MCF 10A (cell line): ENCODE measurements around the gene CERT1. TPM values are rescaled to one million over a fixed set of nuclear protein-coding genes. Genes with fewer than 3 reads are reported as not detected.

Source experiments
- BruUV-seq: library from RNA; stranded (reverse); fragments of 400-500 nt; replicated peaks from 2 replicates; lab custom pipeline; 2021; lab: Mats Ljungman, UMichigan
- CTCF ChIA-PET: fragments of 300-600 bp; sonication (Branson Sonifier 250); formaldehyde crosslinking; extraction: SDS; loops from one replicate; lab custom pipeline; 2021; ENCODE audit warnings: antibody characterized with exemption, inconsistent platforms; lab: Yijun Ruan, JAX
- POLR2A ChIA-PET: fragments of 300-600, 350-650 bp; sonication (Branson Sonifier 250); formaldehyde crosslinking; extraction: SDS; loops from one replicate; lab custom pipeline; 2020; ENCODE audit warnings: antibody characterized with exemption, inconsistent platforms; lab: Yijun Ruan, JAX
- DNase-seq: peaks from one replicate; pipeline ENCODE4 v3.0.0-alpha.2; 2018; ENCODE audit not compliant: unreplicated experiment
- H3K27ac Mint-ChIP-seq: one replicate; pipeline ENCODE4 v1.8.0; 2022; ENCODE audit warnings: mild to moderate bottlenecking, low read depth, mixed read lengths; ENCODE audit not compliant: unreplicated experiment
- H3K27me3 Mint-ChIP-seq: one replicate; pipeline ENCODE4 v1.8.0; 2022; ENCODE audit warnings: mixed read lengths; ENCODE audit not compliant: insufficient read depth, unreplicated experiment
- H3K36me3 Mint-ChIP-seq: one replicate; pipeline ENCODE4 v1.8.0; 2022; ENCODE audit warnings: mild to moderate bottlenecking, moderate library complexity, mixed read lengths; ENCODE audit not compliant: insufficient read depth, unreplicated experiment
- H3K4me1 Mint-ChIP-seq: one replicate; pipeline ENCODE4 v1.8.0; 2022; ENCODE audit warnings: mixed read lengths; ENCODE audit not compliant: insufficient read depth, unreplicated experiment
- H3K4me3 Mint-ChIP-seq: one replicate; pipeline ENCODE4 v1.8.0; 2022; ENCODE audit warnings: mild to moderate bottlenecking, moderate library complexity, mixed read lengths; ENCODE audit not compliant: unreplicated experiment
- H3K9me3 Mint-ChIP-seq: one replicate; pipeline ENCODE4 v1.8.0; 2022; ENCODE audit warnings: mixed read lengths; ENCODE audit not compliant: unreplicated experiment
- CTCF ChIP-seq: fragments of 200-600 bp; IDR thresholded peaks from one replicate; pipeline ENCODE4 v1.8.0; 2022; ENCODE audit warnings: antibody characterized with exemption, mild to moderate bottlenecking; ENCODE audit not compliant: unreplicated experiment
- intact Hi-C: fragments of 100-400 bp; cut with micrococcal nuclease; formaldehyde crosslinking; loops from 2 replicates; pipeline ENCODE4 v1.14.1; 2022
- total RNA-seq: library from RNA; stranded (reverse); gene quantifications from 2 replicates; pipeline ENCODE4 v1.2.3, GENCODE V29; 2022

The CERT1 gene
- total RNA-seq, 1 experiment from 2014 or later, result 19.6 TPM

- TF ChIP-seq CTCF, result no peak
- BruUV-seq, result no TSS peak
- Mint-ChIP-seq H3K4me1 (no peaks in the 10 kb centered on the region), H3K36me3 (peaks cover 6% of the 10 kb centered on the region), H3K9me3 (peaks cover 9% of the 10 kb centered on the region), H3K27ac (no peak overlapping the region), H3K4me3 (no peak overlapping the region), H3K27me3 (no peaks in the 10 kb centered on the region)
- intact Hi-C loops, result no loop called here
- ChIA-PET POLR2A (no interaction called here), CTCF (no interaction called here)
- DNase-seq, result no peak
These were observed 38.0 kb downstream of the CERT1 start for GRCh38 chr5:75473463-75473862.

- no peak for TF ChIP-seq CTCF
- CTCF ChIA-PET, result no interaction called here
- peaks cover 6% of the 10 kb centered on the region for H3K36me3 Mint-ChIP-seq
- no peak overlapping the region for H3K27ac Mint-ChIP-seq
- no peak for DNase-seq
- no TSS peak for BruUV-seq
- H3K4me3 Mint-ChIP-seq, result no peak overlapping the region
- H3K27me3 Mint-ChIP-seq, result no peaks in the 10 kb centered on the region
- peaks cover 9% of the 10 kb centered on the region for H3K9me3 Mint-ChIP-seq
- no peaks in the 10 kb centered on the region for H3K4me1 Mint-ChIP-seq
- intact Hi-C loops, result no loop called here
- POLR2A ChIA-PET, result no interaction called here
These were observed 38.5 kb downstream of the CERT1 start for GRCh38 chr5:75472973-75473372.

- no peak for DNase-seq
- Mint-ChIP-seq H3K27me3 (no peaks in the 10 kb centered on the region), H3K9me3 (peaks cover 9% of the 10 kb centered on the region), H3K4me1 (no peaks in the 10 kb centered on the region), H3K4me3 (no peak overlapping the region), H3K36me3 (peaks cover 6% of the 10 kb centered on the region), H3K27ac (no peak overlapping the region)
- TF ChIP-seq CTCF, result no peak
- intact Hi-C loops, result no loop called here
- BruUV-seq, result no TSS peak
- POLR2A ChIA-PET, result interaction anchor here (1.4 to 1.5 kb wide), 2 partner anchors 11 to 96 kb away, joined by 3 to 4 read pairs; no protein-coding TSS in a partner anchor
- CTCF ChIA-PET, result interaction anchor here (0.7 kb wide), 1 partner anchor 650 kb away, joined by 3 read pairs; no protein-coding TSS in a partner anchor
These were observed 40.2 kb downstream of the CERT1 start for GRCh38 chr5:75471193-75471592.

GRCh38 chr5:75469017-75469416 is 42.4 kb downstream of the CERT1 start:
- no peak for DNase-seq
- POLR2A ChIA-PET, result interaction anchor here (0.6 to 0.9 kb wide), 2 partner anchors 21 to 448 kb away, joined by 3 to 5 read pairs; no protein-coding TSS in a partner anchor
- Mint-ChIP-seq H3K4me1 (peaks cover 8% of the 10 kb centered on the region), H3K27me3 (no peaks in the 10 kb centered on the region), H3K9me3 (peaks cover 9% of the 10 kb centered on the region), H3K36me3 (peaks cover 6% of the 10 kb centered on the region), H3K4me3 (no peak overlapping the region), H3K27ac (no peak overlapping the region)
- CTCF ChIA-PET, result interaction anchor here (0.7 kb wide), 1 partner anchor 11 kb away, joined by 4 read pairs; no protein-coding TSS in a partner anchor
- BruUV-seq, result no TSS peak
- TF ChIP-seq CTCF, result no peak
- intact Hi-C loops, result no loop called here
